Activated naive CD8-positive, alpha-beta T cell treated with anti-CD3 and anti-CD28 coated beads, Interleukin-2, amount 50 U/mL, for 16 hours (primary cell): Measurements from ENCODE around the gene SPA17.
A peak's percentile ranks its signal among the peaks of the same experiment; 100 is the strongest.

Source experiments
- DNase-seq: peaks from one replicate; pipeline ENCODE4 v3.0.0-alpha.2; 2020; ENCODE audit warnings: low read depth, low spot score

The SPA17 gene

GRCh38 chr11:124673333-124674167 is at the start of gene SPA17, which contains the start of gene SIAE:
Gene SPA17, plus strand, starts transcription at chr11:124673904. Its CDS starts 1,361 bp downstream, at chr11:124675265.
Gene SIAE, minus strand, starts transcription at chr11:124673739. Its CDS starts 31 bp downstream, at chr11:124673708.
- DNase-seq, result peak; percentile 62

GRCh38 chr11:124625504-124626168 is 48.1 kb upstream of the SPA17 start:
- DNase-seq, result no peak

DNA sequence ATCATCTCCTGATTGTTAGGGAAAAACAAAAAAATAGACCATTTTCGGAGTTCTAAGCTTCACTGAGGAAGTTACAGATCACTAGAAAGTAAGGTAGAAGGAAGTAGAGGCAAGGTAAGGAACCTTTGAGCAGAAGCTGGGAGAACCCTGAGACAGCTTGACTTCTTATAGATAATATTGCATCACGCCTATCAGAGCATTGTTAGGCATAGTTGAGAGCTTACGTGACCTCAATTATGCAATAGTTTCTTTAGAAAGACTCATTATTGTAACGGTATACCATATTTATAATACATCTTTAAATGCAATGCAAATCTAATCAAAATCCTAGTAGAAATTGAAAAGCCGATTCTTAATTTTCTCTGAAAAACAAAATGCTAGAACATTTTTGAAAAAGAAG is 46.2 kb upstream of the SPA17 start:
- no peak for DNase-seq

GRCh38 chr11:124629961-124630360 is 43.7 kb upstream of the SPA17 start:
- no peak for DNase-seq

DNA sequence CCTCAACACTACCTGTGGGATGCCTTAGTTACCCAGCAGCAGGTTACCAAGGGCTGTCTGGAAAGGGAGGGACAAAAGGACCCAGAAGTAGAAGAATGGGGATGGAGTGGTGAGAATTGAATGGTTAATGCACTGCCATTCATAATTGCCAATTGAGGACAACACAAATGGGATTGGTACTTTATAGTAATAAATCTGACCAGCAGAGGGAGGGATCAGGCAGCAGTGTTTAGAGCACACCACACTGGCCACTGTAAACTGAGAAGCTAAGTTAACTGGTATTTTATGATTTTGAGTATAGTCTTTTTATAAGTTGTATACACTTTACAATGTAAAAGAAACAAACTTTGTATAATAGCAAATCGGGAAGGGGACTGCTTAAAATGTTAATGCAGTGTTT is 40.3 kb upstream of the SPA17 start:
- DNase-seq, result no peak

GRCh38 chr11:124635932-124636331 is 37.8 kb upstream of the SPA17 start:
- DNase-seq, result no peak

DNA sequence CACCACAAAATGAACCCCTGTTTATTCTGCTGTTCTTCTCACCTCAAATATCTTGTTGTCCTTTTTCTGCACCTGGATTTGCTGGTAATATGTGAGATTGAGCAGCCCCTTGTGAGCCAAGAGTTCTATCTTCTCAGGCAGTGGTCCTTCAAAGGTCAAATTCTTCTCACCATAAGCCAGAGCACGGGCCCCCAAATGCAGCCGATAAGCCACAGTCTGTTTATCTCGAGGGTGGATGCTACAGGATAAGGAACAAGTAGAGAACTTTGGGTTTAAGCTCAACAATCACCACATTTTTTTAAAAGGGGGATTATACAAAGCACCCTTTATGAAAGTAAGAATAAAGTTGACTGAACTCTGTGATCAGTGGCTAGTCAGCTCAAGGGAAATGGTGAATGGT is 35.2 kb upstream of the SPA17 start:
- DNase-seq, result no peak

- DNase-seq, result no peak
Measured at GRCh38 chr11:124639186-124639585, 34.5 kb upstream of the SPA17 start.

DNA sequence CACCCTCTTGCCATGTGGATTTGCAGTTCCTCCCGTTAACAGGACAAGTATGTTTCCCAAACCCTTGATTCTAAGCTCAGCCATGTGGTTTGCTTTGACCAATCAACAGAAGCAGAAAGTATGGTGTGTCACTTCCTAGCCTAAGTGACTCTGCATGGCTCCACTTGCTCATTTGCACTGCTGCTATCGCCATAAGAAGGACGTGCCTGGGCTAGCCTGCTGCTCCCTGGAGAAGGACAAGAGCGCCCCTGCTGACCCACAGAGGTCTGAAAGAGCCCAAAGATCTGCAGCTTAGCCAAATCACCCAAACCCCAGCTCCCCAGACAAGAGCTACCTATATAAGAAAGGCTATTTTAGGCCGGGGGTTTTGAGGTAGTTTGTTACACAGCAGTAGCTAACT is 33.0 kb upstream of the SPA17 start:
- DNase-seq, result no peak

GRCh38 chr11:124642628-124643027 is 31.1 kb upstream of the SPA17 start:
- DNase-seq, result no peak

DNA sequence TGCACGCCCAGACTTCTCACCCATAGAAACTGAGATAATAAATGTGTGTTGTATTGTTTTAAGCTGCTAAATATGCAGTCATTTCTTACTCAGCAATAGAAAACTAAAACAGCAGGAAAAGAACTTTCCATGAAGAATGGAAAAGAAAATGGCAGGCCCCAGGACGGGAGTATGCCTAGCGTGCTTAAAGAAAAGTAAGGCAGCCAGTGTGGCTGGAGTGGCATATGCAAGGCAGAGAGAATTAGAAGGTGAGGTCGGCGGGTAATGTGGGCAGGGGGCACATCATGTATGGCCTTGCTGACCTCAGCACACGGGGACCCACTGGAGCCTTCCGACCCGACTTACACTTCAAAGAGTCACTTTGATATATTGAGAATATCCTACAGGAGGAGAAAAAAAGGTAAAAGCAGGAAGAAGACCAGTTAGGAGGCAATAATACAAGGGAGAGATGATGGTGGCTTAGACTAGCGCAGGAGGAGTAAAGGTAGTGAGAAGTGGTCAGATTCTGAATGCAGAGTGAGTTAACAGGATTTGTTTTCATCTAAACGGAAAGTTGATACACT is 30.6 kb upstream of the SPA17 start:
- DNase-seq, result no peak

- DNase-seq, result no peak
Measured at GRCh38 chr11:124643605-124644425, 29.9 kb upstream of the SPA17 start.

DNA sequence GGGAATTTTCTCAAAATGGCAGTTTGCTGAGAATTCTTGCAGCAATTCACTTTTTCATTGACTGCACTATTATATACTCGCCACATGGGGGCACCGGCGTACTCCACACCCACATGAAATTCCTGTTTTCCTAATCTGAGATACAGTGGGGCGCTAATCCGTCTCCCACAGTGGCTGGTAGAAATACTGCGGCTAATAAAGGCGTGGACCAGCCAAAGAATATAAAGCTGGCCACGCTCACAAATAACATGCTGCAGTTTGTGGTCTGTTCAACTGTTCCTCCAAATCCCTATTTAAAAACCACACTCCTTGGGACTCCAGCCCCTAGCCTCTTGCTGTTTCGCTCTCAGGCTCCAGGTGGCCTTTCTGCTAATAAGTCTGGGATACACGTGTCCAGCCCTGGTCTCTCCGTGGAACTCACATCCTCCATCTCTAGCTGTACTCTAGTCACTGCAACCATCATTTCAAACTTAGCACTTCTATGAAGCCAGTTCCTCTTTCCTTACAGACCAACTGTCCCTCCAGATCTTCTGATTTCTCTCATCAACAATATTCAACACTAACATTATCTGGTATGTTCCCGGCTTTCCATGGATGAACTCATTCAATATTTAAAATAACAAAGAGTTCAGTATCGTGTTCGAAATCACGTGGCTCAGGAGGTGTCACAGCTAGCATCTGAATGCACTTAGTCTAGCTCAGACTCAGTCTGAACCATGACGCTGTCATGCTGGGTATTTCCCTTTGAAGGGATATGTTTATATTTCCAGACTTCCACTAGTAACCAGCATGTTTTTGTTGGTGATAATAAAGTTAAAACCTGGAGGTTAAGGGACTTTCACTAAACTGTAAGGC is 29.1 kb upstream of the SPA17 start:
- no peak for DNase-seq

DNA sequence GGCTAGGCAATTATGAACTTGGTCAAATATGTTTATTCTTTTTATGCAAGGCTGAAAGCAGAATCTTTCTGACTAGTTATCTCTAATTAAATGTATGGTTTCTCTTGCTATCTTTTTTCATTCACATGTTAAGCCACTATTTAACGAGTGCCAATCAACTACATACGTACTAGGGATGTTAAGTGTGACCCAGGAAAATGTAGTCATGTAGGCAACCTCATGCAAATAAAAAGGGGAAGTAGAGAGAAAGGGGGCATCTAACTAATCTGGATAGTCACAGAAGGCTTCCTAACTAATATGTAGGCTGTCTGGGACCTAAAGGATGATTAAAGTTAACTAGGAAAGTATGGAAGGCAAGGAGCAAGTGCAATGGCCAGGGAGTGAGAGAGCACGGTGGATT is 27.6 kb upstream of the SPA17 start:
- DNase-seq, result no peak

DNA sequence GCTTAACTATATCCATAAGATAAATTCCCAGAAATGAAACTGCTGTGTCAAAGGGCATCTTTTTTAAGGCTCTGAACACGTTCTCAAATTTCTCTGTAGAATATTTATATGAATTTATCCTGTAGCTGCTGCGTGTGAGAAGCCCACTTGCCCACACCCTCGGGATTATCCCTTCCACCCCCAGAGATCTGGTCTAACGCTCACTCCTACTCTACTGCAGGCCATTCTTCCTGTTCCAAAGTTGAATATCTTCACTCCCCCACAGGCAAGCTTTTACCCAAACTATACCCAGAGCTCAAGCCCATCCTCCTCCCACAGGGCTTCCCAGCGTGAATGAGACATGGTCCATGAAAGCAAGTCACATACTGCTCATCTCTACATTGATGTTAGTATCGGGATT is 25.1 kb upstream of the SPA17 start:
- no peak for DNase-seq

DNA sequence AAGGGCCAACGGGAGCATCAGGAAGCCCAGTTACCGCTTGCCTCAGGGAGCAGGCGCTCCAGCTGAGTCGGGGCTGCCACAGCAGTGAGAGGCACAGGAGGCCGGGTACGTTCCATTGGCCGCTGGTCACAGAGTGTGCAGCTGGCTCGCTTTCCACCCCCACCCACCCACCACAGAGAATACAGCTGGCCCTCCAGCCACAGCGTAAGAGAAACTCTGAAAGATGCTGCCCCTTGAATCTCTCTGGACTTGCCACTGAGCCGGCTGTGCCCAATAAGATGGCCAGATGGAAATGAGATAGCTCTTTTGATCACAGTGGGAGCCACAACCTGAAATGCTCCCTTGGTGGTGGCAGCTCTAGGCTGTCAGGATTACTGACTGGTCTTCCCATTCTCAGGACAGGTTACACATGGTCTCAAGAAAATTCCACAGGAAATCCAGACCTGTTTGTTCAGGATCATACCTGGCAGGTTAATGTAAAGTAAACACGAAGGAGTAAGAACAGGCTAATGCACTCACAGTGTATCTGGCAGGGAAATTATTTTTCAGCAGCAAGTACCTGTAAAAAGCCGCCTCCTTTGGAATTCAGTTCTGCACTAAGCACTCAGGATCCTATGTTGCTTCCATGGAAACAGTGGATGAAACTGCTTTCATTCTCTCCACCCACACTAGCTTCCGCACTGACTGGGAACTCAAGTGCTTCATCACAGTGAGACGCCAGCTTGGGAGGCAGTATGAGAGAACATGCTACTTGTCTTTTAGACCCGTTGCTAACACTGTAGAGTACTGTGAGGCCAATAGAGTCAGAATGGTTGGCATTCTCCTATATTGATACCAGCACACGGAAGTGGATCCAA is 16.7 kb upstream of the SPA17 start:
- DNase-seq, result no peak

DNA sequence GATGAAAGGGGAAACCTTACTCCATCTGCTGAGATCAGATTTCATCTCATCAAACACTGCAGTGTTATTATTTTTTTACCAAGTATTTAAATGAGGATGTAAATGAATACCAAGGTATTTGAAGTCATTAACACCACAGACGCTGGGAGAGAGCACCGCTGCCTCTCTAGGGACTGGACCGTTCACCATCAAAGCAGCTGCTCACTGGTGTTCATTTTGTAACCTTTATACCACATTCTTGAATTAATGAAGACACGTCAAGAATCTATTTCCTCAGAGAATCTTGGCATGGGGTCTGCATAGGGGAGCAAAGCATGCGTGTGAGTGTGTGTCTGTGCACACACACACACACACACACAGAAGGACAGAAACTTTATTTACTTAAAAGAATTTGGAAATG is 15.8 kb upstream of the SPA17 start:
- DNase-seq, result no peak

DNA sequence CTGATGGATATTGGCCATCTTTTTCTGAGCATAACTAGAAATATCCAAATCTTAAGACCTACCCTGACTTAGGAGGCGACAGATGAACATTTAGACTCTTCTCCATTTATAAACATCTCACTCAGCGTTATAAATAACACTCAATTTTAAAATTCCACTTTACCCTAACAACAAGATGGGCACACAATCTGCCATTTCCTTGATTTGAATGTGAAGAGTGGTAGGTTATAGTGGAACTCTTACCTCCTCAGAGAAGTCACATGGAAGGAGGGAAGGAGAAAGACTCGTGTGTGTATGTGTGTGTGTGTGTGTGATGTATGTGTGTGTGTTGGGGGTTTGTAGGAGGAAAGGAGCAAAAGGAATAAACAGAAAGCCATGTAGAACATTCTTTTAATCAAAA is 15.2 kb upstream of the SPA17 start:
- DNase-seq, result no peak

DNA sequence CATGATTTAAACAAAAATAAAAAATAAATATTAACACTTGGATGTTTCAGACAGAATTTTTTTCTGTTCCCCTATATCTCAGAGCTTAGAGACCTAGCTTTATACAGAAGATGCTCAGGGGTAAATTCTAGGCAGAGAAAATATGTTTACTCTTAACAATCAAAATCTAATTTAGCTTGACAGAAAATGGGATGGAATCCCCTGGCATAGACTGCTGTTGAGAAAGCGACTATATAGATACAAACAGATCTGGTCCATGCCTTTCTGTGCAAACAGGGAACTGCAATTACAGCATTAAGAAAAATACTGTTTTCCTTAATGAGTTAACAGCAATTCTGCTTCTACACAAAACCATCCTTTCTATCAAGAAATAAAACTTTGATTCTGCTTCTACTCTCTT is 14.7 kb upstream of the SPA17 start:
- no peak for DNase-seq

DNA sequence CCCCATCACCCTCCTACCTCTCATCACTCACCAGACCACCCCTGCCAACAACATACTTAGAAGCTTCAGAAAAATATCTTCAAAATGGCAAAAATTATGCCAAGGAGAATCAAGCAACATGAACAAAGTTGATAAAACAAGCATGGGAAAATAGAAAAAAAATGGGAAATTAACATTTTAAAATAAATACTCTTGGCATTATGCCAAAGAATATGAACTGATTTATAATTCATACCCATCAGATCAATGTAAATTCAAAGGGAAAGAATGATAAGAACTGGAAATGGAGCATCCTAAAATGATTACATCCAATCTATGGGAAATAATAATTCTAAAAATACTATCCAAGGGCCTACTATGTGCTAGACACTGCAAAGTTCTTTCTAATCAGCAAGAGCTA is 12.2 kb upstream of the SPA17 start:
- DNase-seq, result no peak
